ENCODE measurements around the gene CD80.

GRCh38 chr3:119508172-119508845, 51.1 kb downstream of the CD80 start:
- TF ChIP-seq CTCF (IDR thresholded peaks at IDR 0.05) (no peak), POLR2A (IDR thresholded peaks at IDR 0.05) (no peak)

Measured in esophagus squamous epithelium (tissue), 4 donors.